RWPE2 (cell line): ENCODE data around the gene CDHR1.

Experiments used
- ATAC-seq: fragments of 200-7000 bp; cut with Tn5 transposase; 3 replicates; pipeline ENCODE4 v1.9.1; 2021; ENCODE audit warnings: low read depth
- DNase-seq: peaks from one replicate; pipeline ENCODE4 v3.0.0-alpha.2; 2020; ENCODE audit warnings: low spot score
- H3K27ac ChIP-seq: fragments of 450-650 bp; 2 replicates; pipeline ENCODE4 v1.5.1; 2017; ENCODE audit warnings: mild to moderate bottlenecking; ENCODE audit not compliant: poor library complexity, severe bottlenecking
- H3K27me3 ChIP-seq: fragments of 250-450 bp; sonication (Bioruptor Pico); 2 replicates; pipeline ENCODE4 v1.5.1; 2021; ENCODE audit warnings: mild to moderate bottlenecking, moderate library complexity; ENCODE audit not compliant: insufficient read depth, poor library complexity, severe bottlenecking
- H3K36me3 ChIP-seq: fragments of 250-450 bp; sonication (Bioruptor Pico); 2 replicates; pipeline ENCODE4 v1.5.1; 2020; ENCODE audit warnings: low read depth, mild to moderate bottlenecking, moderate library complexity
- H3K4me1 ChIP-seq: fragments of 250-450 bp; sonication (Bioruptor Pico); 2 replicates; pipeline ENCODE4 v1.5.1; 2021; ENCODE audit warnings: mild to moderate bottlenecking, moderate library complexity; ENCODE audit not compliant: insufficient read depth, poor library complexity, severe bottlenecking
- H3K4me3 ChIP-seq: fragments of 250-450 bp; sonication (Bioruptor Pico); 2 replicates; pipeline ENCODE4 v1.5.1; 2021; ENCODE audit warnings: mild to moderate bottlenecking, moderate library complexity; ENCODE audit not compliant: severe bottlenecking
- H3K9me3 ChIP-seq: fragments of 250-450 bp; sonication (Bioruptor Pico); 2 replicates; pipeline ENCODE4 v1.5.1; 2021; ENCODE audit warnings: mild to moderate bottlenecking, moderate library complexity; ENCODE audit not compliant: severe bottlenecking
- TF ChIP-seq, protein P1 (sequence below): fragments of 450-650 bp; IDR thresholded peaks from one replicate; pipeline ENCODE4 v1.5.1; 2017; ENCODE audit warnings: mild to moderate bottlenecking, moderate library complexity; ENCODE audit not compliant: poor library complexity, severe bottlenecking

The CDHR1 gene

DNA sequence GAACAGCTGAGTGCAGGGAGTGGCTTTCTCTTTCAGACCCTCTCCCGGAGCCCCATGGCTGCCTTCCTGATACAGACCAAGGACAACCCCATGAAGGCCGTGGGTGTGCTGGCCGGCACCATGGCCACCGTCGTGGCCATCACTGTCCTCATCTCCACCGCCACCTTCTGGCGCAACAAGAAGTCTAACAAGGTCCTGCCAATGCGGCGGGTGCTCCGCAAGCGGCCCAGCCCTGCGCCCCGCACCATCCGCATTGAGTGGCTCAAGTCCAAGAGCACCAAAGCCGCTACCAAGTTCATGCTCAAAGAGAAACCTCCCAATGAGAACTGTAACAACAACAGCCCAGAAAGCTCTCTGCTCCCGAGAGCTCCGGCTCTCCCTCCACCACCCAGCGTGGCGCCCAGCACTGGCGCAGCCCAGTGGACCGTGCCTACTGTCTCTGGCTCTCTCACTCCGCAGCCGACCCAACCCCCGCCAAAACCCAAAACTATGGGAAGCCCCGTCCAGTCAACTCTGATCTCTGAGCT is 19.8 kb downstream of the CDHR1 start:
- Histone ChIP-seq H3K27ac (no peak overlapping the region), H3K36me3 (no peaks in the 10 kb centered on the region), H3K27me3 (no peaks in the 10 kb centered on the region), H3K4me1 (no peaks in the 10 kb centered on the region), H3K4me3 (no peak overlapping the region), H3K9me3 (no peaks in the 10 kb centered on the region)
- DNase-seq (no peak), ATAC-seq (no peak)
- TF ChIP-seq, protein P1, sequence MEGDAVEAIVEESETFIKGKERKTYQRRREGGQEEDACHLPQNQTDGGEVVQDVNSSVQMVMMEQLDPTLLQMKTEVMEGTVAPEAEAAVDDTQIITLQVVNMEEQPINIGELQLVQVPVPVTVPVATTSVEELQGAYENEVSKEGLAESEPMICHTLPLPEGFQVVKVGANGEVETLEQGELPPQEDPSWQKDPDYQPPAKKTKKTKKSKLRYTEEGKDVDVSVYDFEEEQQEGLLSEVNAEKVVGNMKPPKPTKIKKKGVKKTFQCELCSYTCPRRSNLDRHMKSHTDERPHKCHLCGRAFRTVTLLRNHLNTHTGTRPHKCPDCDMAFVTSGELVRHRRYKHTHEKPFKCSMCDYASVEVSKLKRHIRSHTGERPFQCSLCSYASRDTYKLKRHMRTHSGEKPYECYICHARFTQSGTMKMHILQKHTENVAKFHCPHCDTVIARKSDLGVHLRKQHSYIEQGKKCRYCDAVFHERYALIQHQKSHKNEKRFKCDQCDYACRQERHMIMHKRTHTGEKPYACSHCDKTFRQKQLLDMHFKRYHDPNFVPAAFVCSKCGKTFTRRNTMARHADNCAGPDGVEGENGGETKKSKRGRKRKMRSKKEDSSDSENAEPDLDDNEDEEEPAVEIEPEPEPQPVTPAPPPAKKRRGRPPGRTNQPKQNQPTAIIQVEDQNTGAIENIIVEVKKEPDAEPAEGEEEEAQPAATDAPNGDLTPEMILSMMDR, result no peak

DNA sequence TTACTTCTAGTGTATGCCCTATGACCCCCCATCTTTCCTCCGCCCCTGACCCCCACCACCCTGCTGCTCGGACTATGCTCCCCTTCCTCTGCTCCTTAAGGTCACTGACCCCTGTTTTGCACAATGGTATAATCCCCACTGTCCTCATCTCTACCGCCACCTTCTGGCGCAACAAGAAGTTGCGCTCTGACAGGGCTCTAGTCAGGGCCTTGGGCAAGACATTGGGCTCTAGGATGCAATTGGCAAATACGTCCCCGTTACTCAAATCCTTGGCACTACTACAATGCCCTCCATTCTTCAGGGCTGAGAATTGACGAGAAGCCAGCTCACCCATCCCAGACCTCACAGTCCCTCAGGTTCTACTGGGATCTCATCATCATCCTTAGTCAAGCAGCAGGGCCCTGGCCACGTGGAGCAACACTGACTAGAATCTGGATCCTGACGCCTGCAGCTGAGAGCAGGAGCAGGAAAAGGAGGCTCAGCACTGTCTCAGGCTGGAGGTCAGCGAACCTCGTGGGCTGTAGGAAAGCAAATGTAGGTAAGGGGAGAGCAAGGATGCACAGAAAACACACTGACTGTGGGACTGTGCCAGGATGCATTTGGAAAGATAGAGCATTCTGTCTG is 20.4 kb downstream of the CDHR1 start:
- TF ChIP-seq, protein P1, result peak; percentile 18
- Histone ChIP-seq H3K27ac (no peak overlapping the region), H3K9me3 (no peaks in the 10 kb centered on the region), H3K27me3 (no peaks in the 10 kb centered on the region), H3K4me3 (no peak overlapping the region), H3K4me1 (no peaks in the 10 kb centered on the region), H3K36me3 (no peaks in the 10 kb centered on the region)
- DNase-seq, result no peak
- ATAC-seq, result no peak

DNA sequence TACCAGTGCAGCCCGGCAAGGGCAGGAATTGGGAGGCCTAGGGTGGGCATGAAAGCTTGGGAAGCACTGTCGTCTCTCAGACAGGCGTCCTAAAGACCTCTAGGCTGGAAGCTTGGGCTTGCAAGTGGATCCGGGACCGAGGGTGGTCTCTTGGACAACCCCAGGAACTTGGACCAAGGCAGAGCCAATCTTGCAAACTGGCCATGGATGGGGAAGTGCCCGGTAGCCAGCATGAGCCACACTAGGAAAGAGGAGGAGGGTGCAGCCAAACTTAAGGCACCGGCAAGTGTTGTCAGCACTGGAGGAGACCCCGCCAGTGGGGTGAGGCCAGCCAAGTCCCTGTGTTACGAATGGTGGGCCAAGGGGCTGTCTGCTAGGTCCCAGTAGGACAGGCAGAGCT is 22.5 kb downstream of the CDHR1 start:
- no peak overlapping the region for H3K4me3 ChIP-seq
- no peak overlapping the region for H3K27ac ChIP-seq
- no peak for DNase-seq
- TF ChIP-seq, protein P1, result no peak
- H3K4me1 ChIP-seq, result no peaks in the 10 kb centered on the region
- H3K9me3 ChIP-seq, result no peaks in the 10 kb centered on the region
- H3K27me3 ChIP-seq, result no peaks in the 10 kb centered on the region
- no peak for ATAC-seq
- H3K36me3 ChIP-seq, result no peaks in the 10 kb centered on the region

DNA sequence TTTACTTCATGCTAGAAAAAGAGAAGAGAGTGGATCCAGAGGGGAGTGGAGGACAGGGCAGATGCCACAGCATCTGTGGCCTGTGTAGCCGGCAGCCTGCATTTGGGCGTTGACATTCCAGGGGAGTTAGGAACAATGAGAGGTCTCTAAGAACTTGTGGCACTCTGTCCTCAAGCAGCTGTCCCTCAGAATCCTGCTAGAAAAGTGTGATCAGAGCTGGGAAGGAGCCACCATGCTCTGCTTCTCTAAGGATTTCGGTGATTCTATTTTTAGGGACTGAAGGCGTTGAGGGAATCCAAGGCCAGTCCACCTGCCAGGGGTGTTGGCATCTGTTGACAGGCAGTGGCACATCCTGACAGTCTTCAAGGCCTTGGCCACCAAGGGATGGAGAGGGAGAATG is 23.4 kb downstream of the CDHR1 start:
- no peaks in the 10 kb centered on the region for H3K4me1 ChIP-seq
- DNase-seq (no peak), ATAC-seq (no peak)
- H3K27ac ChIP-seq, result no peak overlapping the region
- no peaks in the 10 kb centered on the region for H3K36me3 ChIP-seq
- no peaks in the 10 kb centered on the region for H3K9me3 ChIP-seq
- H3K27me3 ChIP-seq, result no peaks in the 10 kb centered on the region
- TF ChIP-seq, protein P1, result no peak
- H3K4me3 ChIP-seq, result no peak overlapping the region

DNA sequence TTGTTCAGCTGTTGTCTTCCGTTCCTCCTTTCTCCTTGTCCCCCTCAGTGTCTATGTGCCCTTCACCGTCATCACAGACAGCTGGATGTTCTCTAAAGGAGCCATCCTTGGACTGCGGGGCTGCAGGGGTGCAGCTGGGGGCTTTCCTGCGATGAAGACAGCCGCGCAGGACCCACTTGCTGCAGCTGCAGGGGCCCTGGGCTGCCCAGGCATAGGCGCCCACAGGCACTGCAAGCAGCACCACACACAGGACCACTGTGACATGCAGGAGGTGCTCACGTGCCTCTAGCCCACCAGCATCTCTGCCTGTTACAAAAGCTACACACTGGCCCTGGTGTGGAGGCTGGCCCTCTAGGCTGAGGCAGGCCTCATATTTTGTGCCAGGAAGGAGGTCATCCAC is 27.6 kb downstream of the CDHR1 start:
- H3K36me3 ChIP-seq, result no peaks in the 10 kb centered on the region
- ATAC-seq (no peak), DNase-seq (no peak)
- no peaks in the 10 kb centered on the region for H3K4me1 ChIP-seq
- no peaks in the 10 kb centered on the region for H3K9me3 ChIP-seq
- no peak overlapping the region for H3K4me3 ChIP-seq
- TF ChIP-seq, protein P1, result no peak
- no peaks in the 10 kb centered on the region for H3K27me3 ChIP-seq
- H3K27ac ChIP-seq, result no peak overlapping the region
